HEK293 (cell line): Measurements from ENCODE around the gene MGAT4A.
A peak's percentile ranks its signal among the peaks of the same experiment; 100 is the strongest.

Experiments
- CTCF ChIA-PET: fragments of 350-600 bp; formaldehyde crosslinking; extraction: SDS; loops from one replicate; lab custom pipeline; 2021; ENCODE audit warnings: antibody characterized with exemption; lab: Yijun Ruan, JAX
- POLR2A ChIA-PET: fragments of 300-600 bp; formaldehyde crosslinking; extraction: SDS; loops from one replicate; lab custom pipeline; 2020; ENCODE audit warnings: antibody characterized with exemption, inconsistent platforms; lab: Yijun Ruan, JAX
- H3K27ac ChIP-seq: fragments of 200-500 bp; sonication (Bioruptor generic); 2 replicates; pipeline ENCODE4 v1.5.1; 2014; ENCODE audit warnings: low read depth, low read length, control low read depth, inconsistent platforms; ENCODE audit errors: extremely low read depth
- H3K36me3 ChIP-seq, 2 experiments: fragments of 200-500 bp in 1 of 2; sonication (Bioruptor generic) in 1 of 2; 1 replicate in 1 of 2; 2 replicates in 1 of 2; pipeline ENCODE4 v1.5.1; 2014 to 2017; ENCODE audit warnings: inconsistent platforms in 2 of 2, low read length in 2 of 2; ENCODE audit not compliant: control insufficient read depth in 2 of 2, insufficient read depth in 1 of 2
- H3K4me1 ChIP-seq: fragments of 200-500 bp; sonication (Bioruptor generic); 2 replicates; pipeline ENCODE4 v1.5.1; 2014; ENCODE audit warnings: mild to moderate bottlenecking, low read length, inconsistent platforms; ENCODE audit not compliant: control insufficient read depth, insufficient read depth
- H3K4me3 ChIP-seq: 2 replicates; pipeline ENCODE4 v1.5.1; 2011; ENCODE audit warnings: low read depth, mild to moderate bottlenecking, control low read depth, low read length, moderate library complexity
- H3K9me3 ChIP-seq: fragments of 200-500 bp; sonication (Bioruptor generic); 2 replicates; pipeline ENCODE4 v1.5.1; 2014; ENCODE audit warnings: low read depth, low read length, inconsistent platforms; ENCODE audit not compliant: control insufficient read depth, insufficient read depth
- ATF2 ChIP-seq: fragments of 450-650 bp; formaldehyde crosslinking; IDR thresholded peaks from 2 replicates; pipeline ENCODE4 v1.5.1; 2016; ENCODE audit warnings: missing biosample characterization, missing genetic modification characterization, low read depth
- FEZF1 ChIP-seq: fragments of 450-650 bp; formaldehyde crosslinking; IDR thresholded peaks from 2 replicates; pipeline ENCODE4 v1.5.1; 2016; ENCODE audit warnings: missing biosample characterization, missing genetic modification characterization
- KLF17 ChIP-seq: fragments of 450-650 bp; formaldehyde crosslinking; IDR thresholded peaks from 2 replicates; pipeline ENCODE4 v1.5.1; 2016; ENCODE audit warnings: missing biosample characterization, missing genetic modification characterization
- PBX3 ChIP-seq: sonication (generic); formaldehyde crosslinking; IDR thresholded peaks from 2 replicates; pipeline ENCODE4 v1.8.1; 2022; ENCODE audit warnings: mild to moderate bottlenecking, moderate library complexity, missing genetic modification reagents
- REST ChIP-seq: fragments of 450-650 bp; formaldehyde crosslinking; IDR thresholded peaks from 2 replicates; pipeline ENCODE4 v1.5.1; 2016; ENCODE audit warnings: missing biosample characterization, missing genetic modification characterization
- SCRT2 ChIP-seq: fragments of 450-650 bp; formaldehyde crosslinking; IDR thresholded peaks from 2 replicates; pipeline ENCODE4 v1.5.1; 2016; ENCODE audit warnings: missing biosample characterization, missing genetic modification characterization
- ZFHX2 ChIP-seq: fragments of 450-650 bp; formaldehyde crosslinking; conservative IDR thresholded peaks from 2 replicates; pipeline ENCODE4 v1.5.1; 2016; ENCODE audit warnings: missing biosample characterization, missing genetic modification characterization
- ZFP37 ChIP-seq: fragments of 450-650 bp; formaldehyde crosslinking; IDR thresholded peaks from 2 replicates; pipeline ENCODE4 v1.5.1; 2016; ENCODE audit warnings: missing biosample characterization, missing genetic modification characterization
- ZNF214 ChIP-seq: fragments of 450-650 bp; formaldehyde crosslinking; IDR thresholded peaks from 2 replicates; pipeline ENCODE4 v1.5.1; 2017; ENCODE audit warnings: missing biosample characterization, mild to moderate bottlenecking, missing genetic modification characterization, borderline replicate concordance
- ZNF248 ChIP-seq: fragments of 450-650 bp; formaldehyde crosslinking; IDR thresholded peaks from 2 replicates; pipeline ENCODE4 v1.5.1; 2017; ENCODE audit warnings: missing biosample characterization, missing genetic modification characterization
- ZNF335 ChIP-seq: fragments of 450-650 bp; formaldehyde crosslinking; conservative IDR thresholded peaks from 2 replicates; pipeline ENCODE4 v1.5.1; 2016; ENCODE audit warnings: missing biosample characterization, missing genetic modification characterization
- ZNF362 ChIP-seq: fragments of 450-650 bp; formaldehyde crosslinking; IDR thresholded peaks from 2 replicates; pipeline ENCODE4 v1.5.1; 2016; ENCODE audit warnings: missing biosample characterization, missing genetic modification characterization
- ZNF394 ChIP-seq: fragments of 450-650 bp; formaldehyde crosslinking; IDR thresholded peaks from 2 replicates; pipeline ENCODE4 v1.5.1; 2016; ENCODE audit warnings: missing biosample characterization, missing genetic modification characterization, mild to moderate bottlenecking, moderate library complexity, borderline replicate concordance
- ZNF426 ChIP-seq: fragments of 450-650 bp; formaldehyde crosslinking; IDR thresholded peaks from 2 replicates; pipeline ENCODE4 v1.5.1; 2017; ENCODE audit warnings: missing biosample characterization, missing genetic modification characterization, mild to moderate bottlenecking, inconsistent platforms, moderate library complexity
- ZNF510 ChIP-seq: fragments of 450-650 bp; formaldehyde crosslinking; IDR thresholded peaks from 2 replicates; pipeline ENCODE4 v1.5.1; 2018; ENCODE audit warnings: mild to moderate bottlenecking, missing genetic modification characterization, missing biosample characterization; ENCODE audit not compliant: insufficient replicate concordance
- ZNF626 ChIP-seq: fragments of 450-650 bp; sonication (Bioruptor Pico); formaldehyde crosslinking; IDR thresholded peaks from 2 replicates; pipeline ENCODE4 v1.5.1; 2018; ENCODE audit warnings: missing biosample characterization, missing genetic modification characterization, inconsistent platforms
- ZNF629 ChIP-seq: fragments of 450-650 bp; formaldehyde crosslinking; IDR thresholded peaks from 2 replicates; pipeline ENCODE4 v1.5.1; 2017; ENCODE audit warnings: missing biosample characterization, missing genetic modification characterization
- ZNF658 ChIP-seq: fragments of 450-650 bp; formaldehyde crosslinking; IDR thresholded peaks from 2 replicates; pipeline ENCODE4; 2016; ENCODE audit warnings: missing biosample characterization, missing genetic modification characterization
- ZNF785 ChIP-seq: fragments of 450-650 bp; formaldehyde crosslinking; IDR thresholded peaks from 2 replicates; pipeline ENCODE4 v1.5.1; 2016; ENCODE audit warnings: missing biosample characterization, missing genetic modification characterization
- ZNF792 ChIP-seq: fragments of 450-650 bp; formaldehyde crosslinking; IDR thresholded peaks from 2 replicates; pipeline ENCODE4 v1.5.1; 2016; ENCODE audit warnings: missing biosample characterization, missing genetic modification characterization

The MGAT4A gene

GRCh38 chr2:98702858-98703620 is 27.9 kb downstream of the MGAT4A start:
- Histone ChIP-seq H3K4me3 (no peak overlapping the region), H3K27ac (no peak overlapping the region), H3K4me1 (no peaks in the 10 kb centered on the region), H3K9me3 (no peaks in the 10 kb centered on the region), H3K36me3 (no peaks in the 10 kb centered on the region)
- CTCF ChIA-PET: no interaction called here
- POLR2A ChIA-PET: no interaction called here
- TF ChIP-seq FEZF1 (no peak), ZNF626 (tag by site-specific recombination) (no peak), ZFP37 (tag by site-specific recombination) (no peak), REST (tag by site-specific recombination) (no peak), ZNF426 (tag by site-specific recombination) (no peak), ZNF629 (tag by site-specific recombination) (no peak)

- POLR2A ChIA-PET: no interaction called here
- TF ChIP-seq ZNF214 (no peak), ZNF510 (no peak), ATF2 (tag by site-specific recombination) (no peak), ZNF394 (tag by site-specific recombination) (no peak), ZNF362 (tag by site-specific recombination) (no peak), SCRT2 (peak; percentile 39; the same call in 1 of the 2 replicates)
- TF ChIP-seq, all 188 proteins: peak for 1
- CTCF ChIA-PET: no interaction called here
Observed at GRCh38 chr2:98702127-98702802, 28.7 kb downstream of the MGAT4A start.

GRCh38 chr2:98701230-98701629 is 29.7 kb downstream of the MGAT4A start:
- Histone ChIP-seq H3K9me3 (no peaks in the 10 kb centered on the region), H3K4me3 (no peak overlapping the region), H3K36me3 (no peaks in the 10 kb centered on the region), H3K27ac (no peak overlapping the region), H3K4me1 (no peaks in the 10 kb centered on the region)
- CTCF ChIA-PET: interaction anchor here (0.7 to 1.0 kb wide), 2 partner anchors 132 to 289 kb away, joined by 3 read pairs; no protein-coding TSS in a partner anchor
- POLR2A ChIA-PET: no interaction called here
- TF ChIP-seq ZNF335 (tag by site-specific recombination): no peak
- TF ChIP-seq ZFHX2 (tag by site-specific recombination): no peak
- no peak for TF ChIP-seq ZNF248 (tag by site-specific recombination)
- TF ChIP-seq PBX3 (CRISPR knock-in tag): no peak
- no peak for TF ChIP-seq ZNF785 (tag by site-specific recombination)
- no peak for TF ChIP-seq ZNF658 (tag by site-specific recombination)
- no peak for TF ChIP-seq ZNF792 (tag by site-specific recombination)
- no peak for TF ChIP-seq KLF17
- TF ChIP-seq ATF2 (tag by site-specific recombination): no peak

More at GRCh38 chr2:98702127-98702802, 28.7 kb downstream of the MGAT4A start:
- Histone ChIP-seq H3K4me3 (no peak overlapping the region), H3K36me3 (no peaks in the 10 kb centered on the region), H3K4me1 (no peaks in the 10 kb centered on the region), H3K9me3 (no peaks in the 10 kb centered on the region), H3K27ac (no peak overlapping the region)
